IMR-90 (cell line): Measurements from ENCODE around the gene SLC50A1.

ENCODE experiments used
- BHLHE40 ChIP-seq: fragments of 150-350 bp; IDR thresholded peaks from 2 replicates; pipeline ENCODE4 v1.6.1; 2016; ENCODE audit warnings: mild to moderate bottlenecking, low read depth, low read length
- CTCF ChIP-seq: conservative IDR thresholded peaks from 2 replicates; pipeline ENCODE4 v1.5.1; 2012; ENCODE audit warnings: mild to moderate bottlenecking, low read depth, low read length, improper control_type of control experiment
- MXI1 ChIP-seq: IDR thresholded peaks from 2 replicates; pipeline ENCODE4 v1.6.1; 2012; ENCODE audit warnings: low read depth, mild to moderate bottlenecking, low read length, moderate library complexity, borderline replicate concordance
- POLR2A ChIP-seq: IDR thresholded peaks from 2 replicates; pipeline ENCODE4 v1.6.1; 2012; ENCODE audit warnings: mild to moderate bottlenecking, low read depth, low read length

- TF ChIP-seq CTCF (no peak), POLR2A (no peak), BHLHE40 (no peak), MXI1 (no peak)
Measured at GRCh38 chr1:155137154-155137949, 1.7 kb downstream of the SLC50A1 start.
